Activated naive CD8-positive, alpha-beta T cell treated with anti-CD3 and anti-CD28 coated beads for 36 hours (primary cell): ENCODE measurements around the gene USF2. TPM values are rescaled to one million over a fixed set of nuclear protein-coding genes. Genes with fewer than 3 reads are reported as not detected.

Experiments
- DNase-seq: peaks from one replicate; pipeline ENCODE4 v3.0.0; 2021
- H3K27ac Mint-ChIP-seq: one replicate; pipeline ENCODE4 v1.8.0; 2022; ENCODE audit warnings: mild to moderate bottlenecking, moderate library complexity, mixed read lengths
- H3K27me3 Mint-ChIP-seq: one replicate; pipeline ENCODE4 v1.8.0; 2022; ENCODE audit warnings: mild to moderate bottlenecking, mixed read lengths
- H3K36me3 Mint-ChIP-seq: one replicate; pipeline ENCODE4 v1.8.0; 2021; ENCODE audit warnings: mild to moderate bottlenecking, mixed read lengths
- H3K4me1 Mint-ChIP-seq: one replicate; pipeline ENCODE4 v1.8.0; 2021; ENCODE audit warnings: mixed read lengths
- H3K4me3 Mint-ChIP-seq: one replicate; pipeline ENCODE4 v1.8.0; 2022; ENCODE audit warnings: mild to moderate bottlenecking, moderate library complexity, mixed read lengths
- H3K9me3 Mint-ChIP-seq: one replicate; pipeline ENCODE4 v1.8.0; 2022; ENCODE audit warnings: mixed read lengths
- total RNA-seq, 2 experiments: library from RNA; stranded (reverse); gene quantifications; one replicate each; pipeline ENCODE4 v1.2.3, GENCODE V29; 2021

The USF2 gene
- total RNA-seq, 2 experiments from 2014 or later = 105 to 109 TPM

GRCh38 chr19:35294859-35295791 is 26.4 kb downstream of the USF2 start:
- Mint-ChIP-seq H3K4me3 (no peak overlapping the region), H3K27ac (no peak overlapping the region), H3K27me3 (no peaks in the 10 kb centered on the region), H3K36me3 (no peaks in the 10 kb centered on the region), H3K9me3 (no peaks in the 10 kb centered on the region), H3K4me1 (no peaks in the 10 kb centered on the region)
- no peak for DNase-seq

GRCh38 chr19:35295792-35296462 is 27.2 kb downstream of the USF2 start:
- DNase-seq = peak; percentile 44
- Mint-ChIP-seq H3K27me3 (no peaks in the 10 kb centered on the region), H3K4me3 (no peak overlapping the region), H3K36me3 (no peaks in the 10 kb centered on the region), H3K27ac (no peak overlapping the region), H3K9me3 (no peaks in the 10 kb centered on the region), H3K4me1 (no peaks in the 10 kb centered on the region)

GRCh38 chr19:35296644-35297514 is 28.1 kb downstream of the USF2 start:
- no peaks in the 10 kb centered on the region for H3K9me3 Mint-ChIP-seq
- H3K4me1 Mint-ChIP-seq = no peaks in the 10 kb centered on the region
- H3K36me3 Mint-ChIP-seq = no peaks in the 10 kb centered on the region
- no peak for DNase-seq
- H3K4me3 Mint-ChIP-seq = no peak overlapping the region
- H3K27me3 Mint-ChIP-seq = no peaks in the 10 kb centered on the region
- H3K27ac Mint-ChIP-seq = no peak overlapping the region

- no peaks in the 10 kb centered on the region for H3K9me3 Mint-ChIP-seq
- H3K27ac Mint-ChIP-seq = no peak overlapping the region
- H3K4me1 Mint-ChIP-seq = no peaks in the 10 kb centered on the region
- no peak overlapping the region for H3K4me3 Mint-ChIP-seq
- no peak for DNase-seq
- H3K36me3 Mint-ChIP-seq = no peaks in the 10 kb centered on the region
- no peaks in the 10 kb centered on the region for H3K27me3 Mint-ChIP-seq
These were observed 28.7 kb downstream of the USF2 start for GRCh38 chr19:35297515-35297848.

- no peaks in the 10 kb centered on the region for H3K36me3 Mint-ChIP-seq
- H3K9me3 Mint-ChIP-seq = no peaks in the 10 kb centered on the region
- no peaks in the 10 kb centered on the region for H3K4me1 Mint-ChIP-seq
- H3K4me3 Mint-ChIP-seq = no peak overlapping the region
- H3K27me3 Mint-ChIP-seq = no peaks in the 10 kb centered on the region
- H3K27ac Mint-ChIP-seq = no peak overlapping the region
- DNase-seq = no peak
These were observed 29.2 kb downstream of the USF2 start for GRCh38 chr19:35297922-35298321.

GRCh38 chr19:35298561-35298972 is 29.8 kb downstream of the USF2 start:
- no peaks in the 10 kb centered on the region for H3K9me3 Mint-ChIP-seq

GRCh38 chr19:35299523-35300338 is 31.0 kb downstream of the USF2 start:
- Mint-ChIP-seq H3K4me3 (no peak overlapping the region), H3K27me3 (no peaks in the 10 kb centered on the region), H3K27ac (no peak overlapping the region), H3K9me3 (no peaks in the 10 kb centered on the region), H3K4me1 (no peaks in the 10 kb centered on the region), H3K36me3 (no peaks in the 10 kb centered on the region)
- peak; percentile 24 for DNase-seq

More at GRCh38 chr19:35298561-35298972, 29.8 kb downstream of the USF2 start:
- H3K4me1 Mint-ChIP-seq = no peaks in the 10 kb centered on the region
- no peak overlapping the region for H3K27ac Mint-ChIP-seq
- H3K36me3 Mint-ChIP-seq = no peaks in the 10 kb centered on the region
- H3K27me3 Mint-ChIP-seq = no peaks in the 10 kb centered on the region
- no peak for DNase-seq
- H3K4me3 Mint-ChIP-seq = no peak overlapping the region

GRCh38 chr19:35300339-35300649 is 31.5 kb downstream of the USF2 start:
- DNase-seq = no peak
- Mint-ChIP-seq H3K36me3 (no peaks in the 10 kb centered on the region), H3K27ac (no peak overlapping the region), H3K9me3 (no peaks in the 10 kb centered on the region), H3K4me3 (no peak overlapping the region), H3K4me1 (no peaks in the 10 kb centered on the region), H3K27me3 (no peaks in the 10 kb centered on the region)

- H3K27ac Mint-ChIP-seq = no peak overlapping the region
These were observed 33.2 kb downstream of the USF2 start for GRCh38 chr19:35301961-35302360.

GRCh38 chr19:35302446-35302845 is 33.7 kb downstream of the USF2 start:
- no peak overlapping the region for H3K4me3 Mint-ChIP-seq
- no peak overlapping the region for H3K27ac Mint-ChIP-seq

More at GRCh38 chr19:35301961-35302360, 33.2 kb downstream of the USF2 start:
- Mint-ChIP-seq H3K36me3 (no peaks in the 10 kb centered on the region), H3K4me1 (no peaks in the 10 kb centered on the region), H3K9me3 (no peaks in the 10 kb centered on the region), H3K27me3 (no peaks in the 10 kb centered on the region), H3K4me3 (no peak overlapping the region)
- no peak for DNase-seq

GRCh38 chr19:35303357-35303915 is 34.7 kb downstream of the USF2 start:
- Mint-ChIP-seq H3K9me3 (no peaks in the 10 kb centered on the region), H3K27me3 (no peaks in the 10 kb centered on the region), H3K4me1 (no peaks in the 10 kb centered on the region), H3K4me3 (no peak overlapping the region), H3K27ac (no peak overlapping the region), H3K36me3 (no peaks in the 10 kb centered on the region)
- no peak for DNase-seq

More at GRCh38 chr19:35302446-35302845, 33.7 kb downstream of the USF2 start:
- Mint-ChIP-seq H3K9me3 (no peaks in the 10 kb centered on the region), H3K4me1 (no peaks in the 10 kb centered on the region), H3K27me3 (no peaks in the 10 kb centered on the region), H3K36me3 (no peaks in the 10 kb centered on the region)
- DNase-seq = no peak

- DNase-seq = no peak
- Mint-ChIP-seq H3K27me3 (no peaks in the 10 kb centered on the region), H3K36me3 (no peaks in the 10 kb centered on the region)
These were observed 35.3 kb downstream of the USF2 start for GRCh38 chr19:35304036-35304435.

GRCh38 chr19:35305181-35305580 is 36.4 kb downstream of the USF2 start:
- Mint-ChIP-seq H3K9me3 (no peaks in the 10 kb centered on the region), H3K4me1 (peaks cover under 1% of the 10 kb centered on the region)

More at GRCh38 chr19:35304036-35304435, 35.3 kb downstream of the USF2 start:
- Mint-ChIP-seq H3K4me1 (no peaks in the 10 kb centered on the region), H3K27ac (no peak overlapping the region), H3K4me3 (no peak overlapping the region), H3K9me3 (no peaks in the 10 kb centered on the region)

More at GRCh38 chr19:35305181-35305580, 36.4 kb downstream of the USF2 start:
- no peak overlapping the region for H3K4me3 Mint-ChIP-seq
- H3K27me3 Mint-ChIP-seq = no peaks in the 10 kb centered on the region
- DNase-seq = no peak
- H3K36me3 Mint-ChIP-seq = no peaks in the 10 kb centered on the region
- H3K27ac Mint-ChIP-seq = no peak overlapping the region
